NCI-H1930 (cell line): ENCODE measurements around the gene PARP15.
"Not testable (repeated sequence)": the region's sequence is repeated elsewhere in the genome, so short reads cannot be mapped to it uniquely, and the experiment has no call there.

Experiments
- DNase-seq, 2 experiments: peaks; one replicate each; lab custom pipeline; 2025; lab: John Stamatoyannopoulos, UW

PARP15 gene

DNA sequence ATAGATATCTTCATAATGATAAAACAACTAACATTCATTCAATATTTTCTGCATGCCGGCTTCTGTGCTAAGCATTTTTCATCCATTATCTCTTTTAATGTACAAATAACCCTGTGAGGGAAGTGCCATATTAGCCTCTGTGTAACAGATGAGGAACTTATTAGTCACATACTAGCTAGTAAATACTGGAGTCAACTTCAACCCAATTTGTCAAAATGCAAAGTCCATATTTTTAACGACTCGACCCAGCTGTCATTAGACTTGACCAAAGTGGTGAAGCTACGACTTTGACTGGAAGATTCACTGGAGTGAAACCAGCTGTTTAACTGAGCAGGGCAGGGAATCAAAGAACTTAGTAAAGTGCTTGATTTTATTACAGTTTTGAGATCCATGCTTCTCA is 41.6 kb downstream of the PARP15 start:
- DNase-seq = no peak

DNA sequence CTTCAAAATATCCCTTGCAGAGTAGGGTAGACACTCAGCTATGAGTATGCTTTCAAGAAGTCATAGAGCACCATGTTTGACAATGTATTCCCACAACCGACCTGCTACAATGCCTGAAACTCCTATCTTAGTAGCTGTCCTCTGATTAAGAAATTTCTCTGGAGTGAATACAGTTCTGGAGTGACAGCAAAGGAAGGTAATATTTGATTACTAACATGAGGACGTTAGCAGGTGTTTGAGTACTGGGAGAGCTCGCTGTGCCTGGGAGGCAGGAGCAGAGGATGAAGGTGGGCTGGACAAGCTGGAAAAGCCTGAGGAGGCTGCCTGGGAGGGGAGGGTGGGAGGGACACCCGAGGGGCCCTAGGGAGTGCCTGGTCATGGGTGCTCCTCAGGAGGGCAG is 42.9 kb downstream of the PARP15 start:
- DNase-seq = no peak

DNA sequence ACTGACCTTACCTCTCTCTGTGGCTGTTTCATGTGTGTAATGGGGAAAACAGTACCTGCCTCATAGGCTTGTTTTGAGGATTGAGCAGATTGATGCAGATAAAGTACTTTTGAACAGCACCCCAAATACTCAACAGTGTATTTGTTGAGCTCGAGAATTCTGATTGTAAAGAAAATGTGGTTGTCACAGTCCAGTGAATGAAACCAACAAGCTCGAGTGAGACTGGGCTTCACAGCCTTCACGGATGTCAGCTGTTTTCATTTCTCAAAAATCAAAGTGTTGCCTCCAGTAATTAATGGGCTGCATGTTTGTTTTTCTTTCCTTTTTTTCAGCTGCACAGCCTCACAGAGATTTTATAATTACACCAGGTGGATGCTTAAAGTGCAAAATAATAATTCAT is 43.7 kb downstream of the PARP15 start:
- no peak for DNase-seq

DNA sequence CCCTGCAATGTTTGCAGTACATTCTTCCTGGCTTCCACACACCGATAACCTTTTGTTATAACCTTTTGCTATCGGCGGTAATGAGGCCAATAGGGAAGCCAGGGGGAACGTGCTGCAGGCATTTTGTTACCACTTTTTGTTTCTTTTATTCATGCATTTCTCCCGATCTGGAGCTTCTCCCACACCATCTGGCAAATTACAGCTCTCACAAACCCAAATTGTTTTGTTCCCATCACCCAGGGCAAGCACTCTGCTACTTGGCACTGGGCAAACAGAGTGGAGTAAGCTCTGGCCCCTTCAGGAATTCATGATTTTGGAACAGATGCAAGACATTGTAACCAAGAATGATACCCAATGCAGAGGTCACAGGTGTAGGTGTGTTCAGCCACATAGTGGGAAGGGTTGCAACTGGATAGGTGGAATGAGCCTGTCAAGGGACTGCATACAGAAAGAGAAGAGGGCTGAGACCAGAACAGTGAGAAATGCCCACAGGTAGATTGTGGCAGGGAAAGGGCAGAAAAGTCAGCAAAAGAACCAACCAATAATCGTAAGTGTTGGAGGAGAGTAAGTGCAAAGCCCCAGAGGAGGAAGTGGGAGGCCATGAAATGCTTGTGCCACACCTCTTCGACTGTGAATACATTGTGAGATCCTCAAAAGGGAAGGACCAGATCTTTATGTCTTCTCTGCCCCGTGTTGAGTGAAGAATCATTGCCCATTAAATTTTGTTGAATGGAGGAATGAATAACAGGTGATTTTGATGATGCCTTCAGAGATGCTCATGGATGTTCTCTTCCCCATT is 45.8 kb downstream of the PARP15 start:
- DNase-seq = no peak

DNA sequence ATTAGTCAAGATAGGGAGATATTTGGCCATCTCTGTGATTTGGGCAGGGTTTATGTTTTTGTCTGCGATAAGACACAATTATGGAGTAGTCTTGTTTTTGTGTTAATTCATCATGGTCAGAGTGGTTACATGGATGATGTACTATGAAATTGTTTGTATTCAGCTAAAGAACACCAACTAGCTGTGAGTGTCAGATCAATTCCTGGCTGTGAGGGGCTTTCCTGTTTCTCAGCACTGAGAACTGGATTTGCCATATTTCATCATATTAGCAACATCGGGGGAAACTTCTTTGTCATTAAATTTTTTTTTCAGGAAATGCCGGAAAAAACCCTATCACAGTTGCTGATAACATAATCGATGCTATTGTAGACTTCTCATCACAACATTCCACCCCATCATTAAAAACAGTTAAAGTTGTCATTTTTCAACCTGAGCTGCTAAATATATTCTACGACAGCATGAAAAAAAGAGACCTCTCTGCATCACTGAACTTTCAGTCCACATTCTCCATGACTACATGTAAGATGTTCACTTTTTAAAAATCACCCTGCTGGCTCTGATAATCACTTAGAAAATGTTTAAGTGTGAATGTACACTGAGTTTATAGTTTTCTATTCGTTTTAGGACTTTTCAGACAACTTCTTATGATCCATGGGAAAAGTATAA is 49.2 kb downstream of the PARP15 start:
- no peak for DNase-seq

DNA sequence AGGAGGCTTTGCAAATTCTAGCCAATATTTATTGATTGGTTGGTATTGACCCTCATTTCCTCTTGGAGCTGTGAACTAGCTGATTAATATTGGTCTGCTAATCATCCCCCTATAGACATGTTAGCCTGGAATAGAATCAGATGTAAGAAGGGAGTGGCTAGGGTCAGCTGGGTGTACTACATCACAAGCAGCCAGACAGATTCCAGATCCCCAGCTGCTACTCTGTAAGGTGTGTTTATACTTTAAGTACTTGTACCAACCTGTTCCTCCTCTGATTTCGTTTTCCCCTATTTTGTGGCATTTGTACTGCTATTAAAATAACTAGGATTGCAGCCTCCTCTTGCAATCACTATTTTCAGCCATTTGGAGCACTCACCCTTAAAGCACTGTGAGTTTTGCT is 49.9 kb downstream of the PARP15 start:
- no peak for DNase-seq

DNA sequence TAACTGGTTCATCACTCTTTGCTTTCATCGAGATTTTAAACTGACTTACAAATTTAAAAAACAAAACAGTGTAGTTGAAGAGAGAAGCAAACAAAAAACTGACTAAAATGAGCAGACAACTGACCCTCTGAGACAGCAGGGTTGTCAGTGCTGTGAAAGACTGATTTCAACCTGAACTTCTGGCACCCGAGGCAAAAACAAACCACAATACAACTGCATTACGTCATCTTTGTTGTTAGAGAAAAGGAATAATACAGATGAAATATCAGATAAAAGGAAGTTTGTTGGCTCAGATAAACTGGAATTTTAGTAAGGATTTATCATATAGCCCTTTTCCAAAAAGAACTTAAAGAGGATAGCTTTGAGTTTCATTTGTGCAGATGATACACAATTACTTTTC is 51.1 kb downstream of the PARP15 start:
- no peak for DNase-seq

DNA sequence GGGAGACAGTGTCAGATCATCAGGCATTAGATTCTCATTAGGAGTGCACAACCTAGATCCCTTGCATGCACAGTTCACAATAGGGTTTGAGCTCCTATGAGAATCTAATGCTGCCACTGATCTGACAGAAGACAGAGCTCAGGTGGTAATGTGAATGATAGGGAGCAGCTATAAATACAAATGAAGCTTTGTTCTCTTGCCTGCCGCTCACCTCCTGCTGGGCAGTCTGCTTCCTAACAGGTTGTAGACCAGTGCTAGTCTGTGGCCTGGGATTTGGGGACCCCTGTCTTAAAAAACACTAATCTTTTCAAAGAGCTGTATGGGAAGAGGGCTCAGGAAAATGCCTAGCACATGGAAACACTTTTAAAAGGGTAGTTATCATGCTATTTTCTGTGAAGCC is 52.3 kb downstream of the PARP15 start:
- DNase-seq = no peak

DNA sequence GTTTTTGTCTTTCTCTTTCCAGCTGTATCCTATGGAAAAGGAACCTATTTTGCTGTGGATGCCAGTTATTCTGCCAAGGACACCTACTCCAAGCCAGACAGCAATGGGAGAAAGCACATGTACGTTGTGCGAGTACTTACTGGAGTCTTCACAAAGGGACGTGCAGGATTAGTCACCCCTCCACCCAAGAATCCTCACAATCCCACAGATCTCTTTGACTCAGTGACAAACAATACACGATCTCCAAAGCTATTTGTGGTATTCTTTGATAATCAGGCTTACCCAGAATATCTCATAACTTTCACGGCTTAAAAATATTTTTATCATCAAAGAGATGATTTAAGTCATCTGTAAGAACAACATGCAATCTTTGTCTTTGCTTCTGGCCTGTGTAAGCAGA is 58.3 kb downstream of the PARP15 start:
- no peak for DNase-seq

DNA sequence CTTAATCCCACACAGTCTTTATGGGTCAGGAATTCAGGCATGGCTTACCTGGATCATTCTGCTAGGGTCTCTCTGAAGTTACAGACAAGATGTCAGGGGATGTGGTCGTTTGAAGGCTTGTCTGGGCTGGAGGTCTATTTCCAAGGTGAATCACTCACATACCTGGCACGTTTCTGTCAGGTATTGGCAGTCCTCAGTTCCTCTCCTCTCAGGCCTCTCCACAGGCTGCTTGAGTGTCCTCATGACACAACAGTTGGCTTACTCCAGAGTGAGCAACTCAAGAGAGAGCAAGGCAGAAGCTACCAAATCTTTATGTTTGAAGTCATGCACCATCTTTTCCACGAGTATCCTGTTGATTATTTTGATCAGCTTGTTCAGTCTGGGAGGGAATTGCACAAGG is 59.2 kb downstream of the PARP15 start:
- no peak for DNase-seq

DNA sequence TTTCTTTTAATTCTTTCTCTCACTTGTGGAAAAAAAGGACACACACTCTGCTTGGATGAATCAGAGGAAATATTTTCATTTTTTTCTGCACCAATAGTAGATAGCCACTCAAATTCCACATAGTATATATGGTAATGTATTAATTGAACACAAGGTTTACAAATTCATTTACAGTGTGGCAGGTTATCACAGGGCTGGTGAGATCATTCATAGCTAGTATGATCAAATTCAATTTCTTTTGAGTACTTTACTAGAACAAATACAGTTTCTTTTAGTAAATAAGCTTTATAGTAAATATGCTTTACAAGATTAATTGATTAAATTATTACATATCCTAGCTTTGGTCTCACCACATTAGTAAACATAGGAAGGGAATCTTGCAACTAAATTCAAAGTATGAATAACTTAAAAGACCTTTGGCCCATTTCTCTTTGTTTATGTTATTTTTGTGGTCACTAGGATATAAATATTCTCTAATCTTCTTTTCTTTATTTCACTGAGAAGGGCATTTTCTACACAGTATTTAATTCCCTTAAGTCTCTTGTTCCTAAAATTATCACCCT is 63.1 kb downstream of the PARP15 start:
- DNase-seq = no peak

DNA sequence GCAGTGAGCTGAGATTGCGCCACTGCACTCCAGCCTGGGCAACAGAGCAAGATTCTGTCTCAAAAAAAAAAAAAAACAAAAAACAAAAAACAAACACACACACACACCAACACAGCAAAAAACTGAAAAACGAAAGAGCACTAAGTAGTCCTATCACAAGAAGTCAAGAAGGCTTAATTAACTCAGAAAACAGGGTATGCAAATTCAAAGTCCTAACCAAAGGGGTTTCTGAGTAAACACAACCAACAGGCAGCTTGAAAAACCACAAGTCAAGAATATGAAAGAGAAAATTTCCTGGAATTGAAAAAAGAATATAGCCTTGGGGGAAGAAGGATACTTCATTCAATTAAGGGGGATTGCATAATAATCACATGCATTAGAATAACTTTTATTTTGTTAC is 65.5 kb downstream of the PARP15 start:
- DNase-seq = no peak

DNA sequence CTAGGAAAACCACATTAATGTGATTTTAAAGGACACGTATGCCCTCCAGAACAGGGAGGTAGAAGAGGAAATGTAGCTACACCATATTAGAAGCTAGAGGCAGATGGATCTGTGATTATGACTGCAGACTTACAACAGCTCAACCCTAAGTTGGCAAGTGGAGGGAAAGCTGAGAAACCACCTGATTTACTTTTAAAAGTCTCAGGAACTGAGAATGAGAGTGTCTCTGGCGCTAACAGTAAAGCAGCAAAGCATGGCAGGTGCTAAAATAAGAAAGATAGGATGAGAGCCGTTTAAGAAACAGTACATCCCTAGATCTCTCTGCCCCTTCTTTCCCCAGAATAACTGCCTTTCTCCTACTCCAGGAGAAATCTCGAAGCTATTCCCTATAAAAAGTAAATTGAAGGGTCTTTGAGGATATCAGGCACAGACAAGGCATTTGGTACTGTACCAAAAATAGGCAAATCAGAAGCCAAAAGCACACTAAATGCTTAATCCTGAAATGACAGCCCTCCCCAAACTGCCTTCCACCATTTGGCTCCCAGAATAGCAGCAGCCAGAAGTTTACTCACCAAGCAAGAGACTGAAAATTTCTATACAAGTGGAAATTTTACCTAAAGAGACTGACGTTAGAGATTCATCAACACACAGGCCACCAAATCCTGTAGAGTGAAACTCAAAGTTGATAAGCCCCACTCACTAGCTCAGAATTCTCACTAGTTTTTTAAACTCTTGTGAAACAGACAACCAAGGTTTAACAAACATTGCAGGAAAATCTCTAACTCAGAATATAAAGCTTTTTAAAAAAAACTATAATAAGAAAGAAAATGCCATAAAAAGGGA is 68.9 kb downstream of the PARP15 start:
- no peak for DNase-seq

DNA sequence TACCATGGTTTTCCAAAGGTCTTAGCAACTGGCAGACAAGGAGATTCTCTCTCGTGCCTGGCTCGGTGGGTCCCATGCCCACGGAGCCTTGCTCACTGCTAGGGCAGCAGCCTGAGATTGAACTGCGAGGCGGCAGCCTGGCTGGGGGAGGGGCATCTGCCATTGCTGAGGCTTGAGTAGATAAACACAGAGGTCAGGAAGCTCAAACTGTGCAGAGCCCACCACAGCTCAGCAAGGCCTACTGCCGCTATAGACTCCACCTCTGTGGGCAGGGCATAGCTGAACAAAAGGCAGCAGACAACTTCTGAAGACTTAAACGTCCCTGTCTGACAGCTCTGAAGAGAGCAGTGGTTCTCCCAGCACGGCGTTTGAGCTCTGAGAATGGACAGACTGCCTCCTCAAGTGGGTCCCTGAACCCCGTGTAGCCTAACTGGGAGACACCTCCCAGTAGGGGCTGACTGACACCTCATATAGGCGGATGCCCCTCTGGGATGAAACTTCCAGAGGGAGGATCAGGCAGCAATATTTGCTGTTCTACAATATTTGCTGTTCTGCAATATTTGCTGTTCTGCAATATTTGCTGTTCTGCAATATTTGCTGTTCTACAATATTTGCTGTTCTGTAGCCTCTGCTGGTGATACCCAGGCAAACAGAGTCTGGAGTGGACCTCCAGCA is 73.9 kb downstream of the PARP15 start:
- DNase-seq = not testable (repeated sequence)

DNA sequence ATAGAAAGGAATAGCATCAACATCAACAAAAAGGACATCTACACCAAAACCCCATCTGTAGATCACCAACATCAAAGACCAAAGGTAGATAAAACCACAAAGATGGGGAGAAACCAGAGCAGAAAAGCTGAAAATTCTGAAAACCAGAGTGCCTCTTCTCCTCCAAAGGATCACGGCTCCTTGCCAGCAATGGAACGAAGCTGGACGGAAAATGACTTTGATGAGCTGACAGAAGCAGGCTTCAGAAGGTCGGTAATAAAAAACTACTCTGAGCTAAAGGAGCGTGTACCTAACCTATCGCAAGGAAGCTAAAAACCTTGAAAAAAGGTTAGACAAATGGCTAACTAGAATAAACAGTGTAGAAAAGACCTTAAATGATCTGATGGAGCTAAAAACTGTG is 74.5 kb downstream of the PARP15 start:
- DNase-seq = not testable (repeated sequence)

DNA sequence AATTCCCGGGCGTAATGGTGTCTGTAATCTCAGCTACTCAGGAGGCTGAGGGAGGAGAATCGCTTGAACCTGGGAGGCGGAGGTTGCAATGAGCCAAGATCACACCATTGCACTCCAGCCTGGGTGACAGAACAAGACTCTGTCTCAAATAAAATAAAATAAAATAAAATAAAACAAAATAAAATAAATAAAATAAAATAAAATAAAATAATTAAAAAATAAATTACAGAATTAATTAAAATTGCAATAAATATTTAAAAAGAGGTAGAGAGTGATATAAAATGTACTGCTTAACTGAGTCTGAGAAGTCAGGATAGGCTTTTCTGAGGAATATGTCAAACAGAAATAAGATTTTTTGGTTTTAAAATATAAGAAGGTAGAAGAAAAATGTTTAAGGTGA is 80.9 kb downstream of the PARP15 start:
- not testable (repeated sequence) for DNase-seq

DNA sequence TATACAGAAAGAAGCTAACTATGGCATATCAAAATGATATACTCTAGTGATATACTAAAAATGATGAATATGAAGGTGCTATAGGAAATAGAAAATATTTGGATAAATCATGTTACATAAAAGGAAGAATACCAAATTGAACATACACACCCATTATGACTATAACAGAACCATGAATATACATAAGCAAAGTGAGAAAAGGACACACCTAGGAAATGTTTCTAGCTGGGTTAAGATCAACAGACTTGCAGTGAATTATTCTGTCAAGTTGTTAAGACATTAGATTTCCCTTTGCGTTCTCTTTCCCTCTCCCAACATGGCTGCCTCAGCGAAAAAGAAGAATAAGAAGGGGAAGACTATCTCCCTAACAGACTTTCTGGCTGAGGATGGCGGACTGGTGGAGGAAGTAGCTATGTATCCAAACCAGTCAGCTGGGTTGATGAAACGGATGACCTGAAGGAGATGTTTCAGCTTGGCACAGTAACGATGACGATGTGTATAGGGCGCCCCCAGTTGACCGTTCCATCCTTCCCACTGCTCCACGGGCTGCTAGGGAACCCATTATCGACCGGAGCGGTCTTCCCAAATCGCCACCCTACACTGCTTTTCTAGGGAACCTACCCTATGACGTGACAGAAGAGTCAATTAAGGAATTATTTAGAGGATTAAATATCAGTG is 83.0 kb downstream of the PARP15 start:
- DNase-seq = no peak

DNA sequence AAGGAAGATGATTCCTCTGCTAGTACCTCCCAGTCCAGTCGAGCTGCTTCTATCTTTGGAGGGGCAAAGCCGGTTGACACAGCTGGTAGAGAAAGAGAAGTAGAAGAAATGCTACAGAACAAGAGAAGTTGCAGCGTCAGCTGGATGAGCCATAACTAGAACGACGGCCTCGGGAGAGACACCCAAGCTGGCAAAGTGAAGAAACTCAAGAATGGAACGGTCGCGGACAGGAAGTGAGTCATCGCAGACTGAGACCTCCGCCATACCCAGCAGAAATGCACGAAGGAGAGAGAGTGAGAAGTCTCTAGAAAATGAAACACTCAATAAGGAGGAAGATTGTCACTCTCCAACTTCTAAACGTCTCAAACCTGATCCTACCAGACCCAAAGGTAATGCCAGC is 84.2 kb downstream of the PARP15 start:
- DNase-seq = no peak

DNA sequence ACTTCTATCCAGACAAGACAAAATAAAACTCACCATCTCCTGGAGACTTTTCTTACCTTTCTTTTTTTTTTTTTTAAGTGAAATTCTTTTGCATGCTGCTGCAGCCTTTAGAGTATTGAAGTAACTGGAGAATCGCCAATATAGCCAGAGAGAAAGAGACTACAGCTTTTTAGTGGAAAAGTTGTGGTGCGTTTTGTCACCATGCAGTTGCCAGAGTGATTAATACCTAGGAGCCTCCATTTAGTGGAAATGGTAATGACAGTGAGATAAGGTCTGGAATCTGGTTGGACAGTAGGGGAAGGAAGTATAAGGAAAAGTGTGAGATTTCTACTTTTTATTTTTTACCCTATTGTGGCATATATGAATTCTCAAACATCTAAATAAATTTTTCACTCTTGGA is 85.1 kb downstream of the PARP15 start:
- DNase-seq = no peak

DNA sequence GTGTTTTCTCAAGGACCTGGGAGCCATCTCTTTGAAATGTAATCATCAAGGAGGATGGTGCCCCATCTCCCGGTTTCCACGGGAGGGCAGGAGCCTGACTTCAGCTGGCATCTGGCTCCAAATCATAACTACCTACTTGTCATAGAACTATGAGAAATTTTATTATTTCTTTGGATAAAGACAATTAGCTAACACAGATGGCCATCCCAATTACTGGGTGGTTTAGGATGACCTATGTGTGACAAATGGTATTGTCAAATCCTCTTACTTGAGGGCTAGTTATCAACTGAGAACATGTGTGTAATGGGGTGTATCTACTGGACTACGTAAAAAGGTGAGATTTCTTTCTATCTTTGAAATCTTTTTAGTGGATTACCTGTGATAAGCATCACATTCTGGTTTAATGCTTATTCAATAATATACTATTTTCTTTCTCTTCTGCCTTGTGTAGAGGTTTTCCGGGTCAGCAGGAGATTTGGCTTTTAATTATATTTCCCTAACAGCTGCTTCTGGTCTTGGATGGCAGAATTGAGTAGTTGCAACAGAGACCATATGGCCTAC is 87.9 kb downstream of the PARP15 start:
- DNase-seq = no peak

DNA sequence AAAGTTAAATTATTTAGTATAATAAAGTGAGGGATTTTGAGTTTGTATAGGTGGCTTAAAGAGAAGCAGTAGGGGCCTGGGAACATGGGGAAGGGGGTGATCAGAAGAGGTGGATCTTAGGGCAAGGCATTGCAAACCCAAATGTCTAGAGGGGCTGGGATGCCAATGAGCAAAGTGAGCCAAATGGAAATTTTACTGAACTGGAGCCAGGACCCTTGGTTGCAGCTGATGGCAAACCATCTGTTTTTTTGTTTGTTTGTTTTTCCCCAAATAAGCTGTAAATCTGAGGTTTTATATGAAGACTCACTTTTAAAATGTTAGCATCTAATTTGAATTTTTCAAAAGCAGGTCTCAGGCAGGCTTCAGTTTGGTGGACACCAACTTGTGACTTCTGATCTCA is 88.4 kb downstream of the PARP15 start:
- DNase-seq = no peak
